Upper lobe of left lung (tissue), 6 donors: ENCODE results near the gene IFNGR1. TPM values are rescaled to one million over a fixed set of nuclear protein-coding genes. Genes with fewer than 3 reads are reported as not detected.

ENCODE experiments used
- ATAC-seq, 2 donors: fragments of 200-7000 bp; cut with Tn5 transposase; one replicate each; pipeline ENCODE4 v1.9.1; 2022; ENCODE audit warnings: mild to moderate bottlenecking in 2 of 2, moderate library complexity in 2 of 2; ENCODE audit not compliant: low FRiP score in 2 of 2
- DNase-seq, 2 donors: peaks; one replicate each; pipeline ENCODE4 v3.0.0-alpha.2; 2019 to 2020
- H3K27ac ChIP-seq, 4 donors: fragments of 200-600 bp; sonication (generic); one replicate each; pipeline ENCODE4 v1.5.1; 2016 to 2019
- H3K27me3 ChIP-seq, 4 donors: fragments of 200-600 bp; sonication (generic); one replicate each; pipeline ENCODE4 v1.5.1; 2017 to 2019
- H3K36me3 ChIP-seq, 4 donors: fragments of 200-600 bp; sonication (generic); one replicate each; pipeline ENCODE4 v1.5.1; 2016 to 2019
- H3K4me1 ChIP-seq, 4 donors: fragments of 200-600 bp; sonication (generic); one replicate each; pipeline ENCODE4 v1.5.1; 2018 to 2019
- H3K4me3 ChIP-seq, 4 donors: fragments of 200-600 bp; sonication (generic); one replicate each; pipeline ENCODE4 v1.5.1; 2017 to 2019; ENCODE audit warnings: mild to moderate bottlenecking in 2 of 4, moderate library complexity in 1 of 4
- H3K9me3 ChIP-seq, 4 donors: fragments of 200-600 bp; sonication (generic); one replicate each; pipeline ENCODE4 v1.5.1; 2018 to 2019
- CTCF ChIP-seq, 6 experiments: fragments of 450-650 bp in 4 of 6; fragments of 200-600 bp in 2 of 6; sonication (generic) in 2 of 6; IDR thresholded peaks; one replicate each; pipeline ENCODE4 v1.5.1; 2016 to 2019; ENCODE audit warnings: antibody characterized with exemption in 6 of 6
- EP300 ChIP-seq, 4 donors: sonication (generic); formaldehyde crosslinking; IDR thresholded peaks; one replicate each; pipeline ENCODE4 v1.5.1; 2017; ENCODE audit warnings: antibody characterized with exemption in 4 of 4, control low read depth in 2 of 4
- POLR2A ChIP-seq, 4 donors: fragments of 450-650 bp; IDR thresholded peaks; one replicate each; pipeline ENCODE4 v1.5.1; 2016 to 2017; ENCODE audit warnings: antibody characterized with exemption in 4 of 4, mild to moderate bottlenecking in 2 of 4
- POLR2AphosphoS5 ChIP-seq, 2 donors: sonication (generic); formaldehyde crosslinking; IDR thresholded peaks; one replicate each; pipeline ENCODE4 v1.5.1; 2017; ENCODE audit warnings: antibody characterized with exemption in 2 of 2
- WGBS, 2 donors: methylation state at CpG; one replicate each; pipeline ENCODE4 v1.1.5; 2017 to 2018; 5-methylcytosine and 5-hydroxymethylcytosine counted together
- total RNA-seq, 6 donors: library from RNA; depleted of rRNA in 4 of 6; stranded (reverse); fragments of >200 nt in 4 of 6; gene quantifications; one replicate each; pipeline versions ENCODE4 v1.1.0 to v1.2.1, GENCODE V29; 2016 to 2021
- donor health status: DM: no; HTN: no; CAD: no; lungs with moderate emphysema.
- donor health status: DM: no; HTN: yes; CAD: no; lungs with severe emphysema.

The IFNGR1 gene
- total RNA-seq, 6 donors from 2014 or later = 94.0 to 216 (median 183) TPM

- H3K27me3 ChIP-seq = no peaks in the 10 kb centered on the region
- TF ChIP-seq EP300 (IDR thresholded peaks at IDR 0.05) (no peak), POLR2AphosphoS5 (IDR thresholded peaks at IDR 0.05) (no peak), CTCF (IDR thresholded peaks at IDR 0.05) (no peak), POLR2A (IDR thresholded peaks at IDR 0.05) (no peak)
- no peak overlapping the region for H3K4me3 ChIP-seq
- ATAC-seq = no peak
- no peak overlapping the region for H3K27ac ChIP-seq
- H3K9me3 ChIP-seq = no peaks in the 10 kb centered on the region
- WGBS, 2 donors = 65 to 74% methylated on average over 5 of the region's 5 CpGs
- peaks cover 31 to 44% (median 39%) of the 10 kb centered on the region in 4 donors for H3K4me1 ChIP-seq
- no peak for DNase-seq
- H3K36me3 ChIP-seq = no peaks in the 10 kb centered on the region
These were observed 45.3 kb upstream of the IFNGR1 start for GRCh38 chr6:137264311-137265075.

- Histone ChIP-seq H3K27me3 (no peaks in the 10 kb centered on the region), H3K4me1 (peaks cover 31 to 46% (median 43%) of the 10 kb centered on the region in 4 donors), H3K9me3 (no peaks in the 10 kb centered on the region), H3K4me3 (no peak overlapping the region), H3K27ac (peak overlapping the region; percentile 37 to 83 (median 62)), H3K36me3 (no peaks in the 10 kb centered on the region)
- TF ChIP-seq POLR2A (IDR thresholded peaks at IDR 0.05) = no peak
- no peak for TF ChIP-seq EP300 (IDR thresholded peaks at IDR 0.05)
- no peak for TF ChIP-seq POLR2AphosphoS5 (IDR thresholded peaks at IDR 0.05)
- no peak for TF ChIP-seq CTCF (IDR thresholded peaks at IDR 0.05)
- DNase-seq = no peak
- ATAC-seq = peak in 1 of 2 donors; percentile 15
These were observed 42.6 kb upstream of the IFNGR1 start for GRCh38 chr6:137261761-137262160.

- no peak for DNase-seq
- Histone ChIP-seq H3K27me3 (no peaks in the 10 kb centered on the region), H3K27ac (peak overlapping the region; percentile 58 to 83 (median 68)), H3K4me3 (no peak overlapping the region), H3K9me3 (no peaks in the 10 kb centered on the region), H3K4me1 (peaks cover 29 to 44% (median 42%) of the 10 kb centered on the region in 4 donors), H3K36me3 (no peaks in the 10 kb centered on the region)
- peak; percentile 52 to 62 for ATAC-seq
- 36 to 42% methylated on average over 3 of the region's 3 CpGs for WGBS, 2 donors
- TF ChIP-seq EP300 (IDR thresholded peaks at IDR 0.05) (peak in 2 of 4 donors; percentile 74), POLR2AphosphoS5 (IDR thresholded peaks at IDR 0.05) (no peak)
These were observed 42.2 kb upstream of the IFNGR1 start for GRCh38 chr6:137261361-137261760.

GRCh38 chr6:137260217-137260616 is 41.0 kb upstream of the IFNGR1 start:
- Histone ChIP-seq H3K4me3 (no peak overlapping the region), H3K27me3 (no peaks in the 10 kb centered on the region), H3K4me1 (peaks cover 25 to 41% (median 39%) of the 10 kb centered on the region in 4 donors), H3K27ac (peak overlapping the region; percentile 2 to 83 (median 68)), H3K9me3 (peaks cover 0 to 4% (median 0%) of the 10 kb centered on the region in 4 donors), H3K36me3 (no peaks in the 10 kb centered on the region)
- 72 to 76% methylated on average over 6 of the region's 6 CpGs for WGBS, 2 donors
- DNase-seq (no peak), ATAC-seq (no peak)
- TF ChIP-seq POLR2AphosphoS5 (IDR thresholded peaks at IDR 0.05) (no peak), CTCF (IDR thresholded peaks at IDR 0.05) (no peak), EP300 (IDR thresholded peaks at IDR 0.05) (no peak), POLR2A (IDR thresholded peaks at IDR 0.05) (no peak)

GRCh38 chr6:137259349-137259748 is 40.2 kb upstream of the IFNGR1 start:
- no peaks in the 10 kb centered on the region for H3K36me3 ChIP-seq
- TF ChIP-seq POLR2AphosphoS5 (IDR thresholded peaks at IDR 0.05) (no peak), POLR2A (IDR thresholded peaks at IDR 0.05) (no peak), CTCF (IDR thresholded peaks at IDR 0.05) (no peak), EP300 (IDR thresholded peaks at IDR 0.05) (no peak)
- peaks cover 0 to 11% (median 6%) of the 10 kb centered on the region in 4 donors for H3K9me3 ChIP-seq
- H3K4me3 ChIP-seq = no peak overlapping the region
- H3K4me1 ChIP-seq = peaks cover 25 to 41% (median 39%) of the 10 kb centered on the region in 4 donors
- DNase-seq (no peak), ATAC-seq (no peak)
- no peaks in the 10 kb centered on the region for H3K27me3 ChIP-seq
- peak overlapping the region in 1 of 4 donors; percentile 65 for H3K27ac ChIP-seq
